Mammary epithelial cell (primary cell): Measurements from ENCODE around the gene SLC6A2.

ENCODE experiments used
- EZH2 ChIP-seq: IDR thresholded peaks from 2 replicates; pipeline ENCODE4 v1.6.1; 2012; ENCODE audit warnings: low read length, inconsistent platforms, borderline replicate concordance
- TF ChIP-seq, protein P1 (sequence below), 2 donors: IDR thresholded peaks in 1 of 2; conservative IDR thresholded peaks in 1 of 2; 2 replicates each; pipeline ENCODE4 v1.5.1; 2011 to 2012; ENCODE audit warnings: inconsistent platforms in 2 of 2, low read length in 2 of 2, mild to moderate bottlenecking in 2 of 2, control low read depth in 1 of 2, low read depth in 1 of 2; ENCODE audit not compliant: insufficient read depth in 1 of 2; ENCODE audit errors: extremely low read depth in 1 of 2

- no peak for TF ChIP-seq EZH2
- TF ChIP-seq, protein P1, sequence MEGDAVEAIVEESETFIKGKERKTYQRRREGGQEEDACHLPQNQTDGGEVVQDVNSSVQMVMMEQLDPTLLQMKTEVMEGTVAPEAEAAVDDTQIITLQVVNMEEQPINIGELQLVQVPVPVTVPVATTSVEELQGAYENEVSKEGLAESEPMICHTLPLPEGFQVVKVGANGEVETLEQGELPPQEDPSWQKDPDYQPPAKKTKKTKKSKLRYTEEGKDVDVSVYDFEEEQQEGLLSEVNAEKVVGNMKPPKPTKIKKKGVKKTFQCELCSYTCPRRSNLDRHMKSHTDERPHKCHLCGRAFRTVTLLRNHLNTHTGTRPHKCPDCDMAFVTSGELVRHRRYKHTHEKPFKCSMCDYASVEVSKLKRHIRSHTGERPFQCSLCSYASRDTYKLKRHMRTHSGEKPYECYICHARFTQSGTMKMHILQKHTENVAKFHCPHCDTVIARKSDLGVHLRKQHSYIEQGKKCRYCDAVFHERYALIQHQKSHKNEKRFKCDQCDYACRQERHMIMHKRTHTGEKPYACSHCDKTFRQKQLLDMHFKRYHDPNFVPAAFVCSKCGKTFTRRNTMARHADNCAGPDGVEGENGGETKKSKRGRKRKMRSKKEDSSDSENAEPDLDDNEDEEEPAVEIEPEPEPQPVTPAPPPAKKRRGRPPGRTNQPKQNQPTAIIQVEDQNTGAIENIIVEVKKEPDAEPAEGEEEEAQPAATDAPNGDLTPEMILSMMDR (conservative IDR thresholded peaks at IDR 0.05 in 1 of 2, IDR thresholded peaks at IDR 0.05 in 1 of 2; ENCODE audit: extremely low read depth in 1 of 2, insufficient read depth in 1 of 2, low read depth in 1 of 2, low read length in 2 of 2): no peak
Measured at GRCh38 chr16:55735120-55735781, 79.5 kb downstream of the SLC6A2 start.
